ENCODE data around the gene CCR5. TPM values are rescaled to one million over a fixed set of nuclear protein-coding genes. Genes with fewer than 3 reads are reported as not detected.

The CCR5 gene
- total RNA-seq, 2 donors from 2014 or later: not detected

GRCh38 chr3:46413951-46414350, 43.2 kb downstream of the CCR5 start:
- H3K36me3 ChIP-seq (ENCODE audit: control insufficient read depth, insufficient read depth, low read length): no peaks in the 10 kb centered on the region
- H3K27me3 Mint-ChIP-seq (ENCODE audit: insufficient read depth): no peaks in the 10 kb centered on the region
- no peaks in the 10 kb centered on the region for H3K9me3 ChIP-seq (ENCODE audit: control insufficient read depth, low read length)
- H3K4me3 Mint-ChIP-seq: no peak overlapping the region
- H3K4me1 Mint-ChIP-seq: peaks cover 26% of the 10 kb centered on the region
- H3K27ac Mint-ChIP-seq: no peak overlapping the region
- no peaks in the 10 kb centered on the region for H3K36me3 Mint-ChIP-seq (ENCODE audit: low read depth)
- WGBS, 2 experiments (ENCODE audit: insufficient coverage in 1 of 2, insufficient read length in 1 of 2): 93 to 100% methylated on average over 2 to 4 of the region's 5 CpGs
- H3K27ac ChIP-seq (ENCODE audit: low read depth, low read length): no peak overlapping the region
- H3K4me1 ChIP-seq (ENCODE audit: control insufficient read depth, insufficient read depth, low read length): peaks cover 13% of the 10 kb centered on the region
- H3K9me3 Mint-ChIP-seq: no peaks in the 10 kb centered on the region
- no peak for DNase-seq
- H3K9ac ChIP-seq (ENCODE audit: extremely low read depth, low read length, poor library complexity, severe bottlenecking): no peak overlapping the region
- TF ChIP-seq, protein P1, sequence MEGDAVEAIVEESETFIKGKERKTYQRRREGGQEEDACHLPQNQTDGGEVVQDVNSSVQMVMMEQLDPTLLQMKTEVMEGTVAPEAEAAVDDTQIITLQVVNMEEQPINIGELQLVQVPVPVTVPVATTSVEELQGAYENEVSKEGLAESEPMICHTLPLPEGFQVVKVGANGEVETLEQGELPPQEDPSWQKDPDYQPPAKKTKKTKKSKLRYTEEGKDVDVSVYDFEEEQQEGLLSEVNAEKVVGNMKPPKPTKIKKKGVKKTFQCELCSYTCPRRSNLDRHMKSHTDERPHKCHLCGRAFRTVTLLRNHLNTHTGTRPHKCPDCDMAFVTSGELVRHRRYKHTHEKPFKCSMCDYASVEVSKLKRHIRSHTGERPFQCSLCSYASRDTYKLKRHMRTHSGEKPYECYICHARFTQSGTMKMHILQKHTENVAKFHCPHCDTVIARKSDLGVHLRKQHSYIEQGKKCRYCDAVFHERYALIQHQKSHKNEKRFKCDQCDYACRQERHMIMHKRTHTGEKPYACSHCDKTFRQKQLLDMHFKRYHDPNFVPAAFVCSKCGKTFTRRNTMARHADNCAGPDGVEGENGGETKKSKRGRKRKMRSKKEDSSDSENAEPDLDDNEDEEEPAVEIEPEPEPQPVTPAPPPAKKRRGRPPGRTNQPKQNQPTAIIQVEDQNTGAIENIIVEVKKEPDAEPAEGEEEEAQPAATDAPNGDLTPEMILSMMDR (conservative IDR thresholded peaks at IDR 0.05): no peak
- H3K4me3 ChIP-seq (ENCODE audit: low read length): no peak overlapping the region
- H3K27me3 ChIP-seq (ENCODE audit: control insufficient read depth, insufficient read depth, low read length, poor library complexity, severe bottlenecking): no peaks in the 10 kb centered on the region

GRCh38 chr3:46414739-46415138, 44.0 kb downstream of the CCR5 start:
- Histone ChIP-seq H3K4me1 (ENCODE audit: control insufficient read depth, insufficient read depth, low read length) (peaks cover 13% of the 10 kb centered on the region), H3K27ac (ENCODE audit: low read depth, low read length) (no peak overlapping the region), H3K27me3 (ENCODE audit: control insufficient read depth, insufficient read depth, low read length, poor library complexity, severe bottlenecking) (no peaks in the 10 kb centered on the region), H3K9ac (ENCODE audit: extremely low read depth, low read length, poor library complexity, severe bottlenecking) (no peak overlapping the region), H3K36me3 (ENCODE audit: control insufficient read depth, insufficient read depth, low read length) (no peaks in the 10 kb centered on the region), H3K4me3 (ENCODE audit: low read length) (no peak overlapping the region), H3K9me3 (ENCODE audit: control insufficient read depth, low read length) (no peaks in the 10 kb centered on the region)
- Mint-ChIP-seq H3K4me1 (peaks cover 26% of the 10 kb centered on the region), H3K4me3 (no peak overlapping the region), H3K27ac (no peak overlapping the region), H3K27me3 (ENCODE audit: insufficient read depth) (no peaks in the 10 kb centered on the region), H3K9me3 (no peaks in the 10 kb centered on the region), H3K36me3 (ENCODE audit: low read depth) (no peaks in the 10 kb centered on the region)
- WGBS, 2 experiments (ENCODE audit: insufficient coverage in 1 of 2, insufficient read length in 1 of 2): 89 to 100% methylated on average over 4 of the region's 4 CpGs
- no peak for DNase-seq
- TF ChIP-seq, protein P1 (conservative IDR thresholded peaks at IDR 0.05): no peak

GRCh38 chr3:46416125-46416810, 45.5 kb downstream of the CCR5 start:
- H3K4me3 Mint-ChIP-seq: no peak overlapping the region
- Histone ChIP-seq H3K9me3 (ENCODE audit: control insufficient read depth, low read length) (no peaks in the 10 kb centered on the region), H3K27ac (ENCODE audit: low read depth, low read length) (no peak overlapping the region), H3K4me3 (ENCODE audit: low read length) (no peak overlapping the region), H3K36me3 (ENCODE audit: control insufficient read depth, insufficient read depth, low read length) (no peaks in the 10 kb centered on the region), H3K9ac (ENCODE audit: extremely low read depth, low read length, poor library complexity, severe bottlenecking) (no peak overlapping the region), H3K4me1 (ENCODE audit: control insufficient read depth, insufficient read depth, low read length) (peaks cover 13% of the 10 kb centered on the region), H3K27me3 (ENCODE audit: control insufficient read depth, insufficient read depth, low read length, poor library complexity, severe bottlenecking) (no peaks in the 10 kb centered on the region)
- no peaks in the 10 kb centered on the region for H3K36me3 Mint-ChIP-seq (ENCODE audit: low read depth)
- no peaks in the 10 kb centered on the region for H3K9me3 Mint-ChIP-seq
- peaks cover 26% of the 10 kb centered on the region for H3K4me1 Mint-ChIP-seq
- TF ChIP-seq, protein P1 (conservative IDR thresholded peaks at IDR 0.05): no peak
- DNase-seq: no peak
- no peak overlapping the region for H3K27ac Mint-ChIP-seq
- WGBS, 2 experiments (ENCODE audit: insufficient coverage in 1 of 2, insufficient read length in 1 of 2): 92 to 97% methylated on average over 8 to 10 of the region's 10 CpGs
- no peaks in the 10 kb centered on the region for H3K27me3 Mint-ChIP-seq (ENCODE audit: insufficient read depth)

Data from endodermal cell (in vitro differentiated cells).